A549 (cell line): ENCODE measurements around the gene CRELD1.
A peak's percentile ranks its signal among the peaks of the same experiment; 100 is the strongest.

Source experiments
- CTCF ChIP-seq: fragments of >200 bp; sonication (Bioruptor Twin); formaldehyde crosslinking; IDR thresholded peaks from 3 replicates; pipeline ENCODE4 v1.5.1; 2016
- ESRRA ChIP-seq: fragments of 150-350 bp; IDR thresholded peaks from 2 replicates; pipeline ENCODE4 v1.6.1; 2014; ENCODE audit warnings: mild to moderate bottlenecking, low read length, borderline replicate concordance
- KDM5A ChIP-seq: fragments of 200-600 bp; sonication (generic); IDR thresholded peaks from 2 replicates; pipeline ENCODE4 v1.6.1; 2016; ENCODE audit warnings: antibody characterized with exemption, mild to moderate bottlenecking
- MAX ChIP-seq: IDR thresholded peaks from 2 replicates; pipeline ENCODE4 v1.6.1; 2012
- POLR2A ChIP-seq: IDR thresholded peaks from 2 replicates; pipeline ENCODE4 v1.6.1; 2012; ENCODE audit warnings: mild to moderate bottlenecking, low read length
- TP53 ChIP-seq: fragments of 250-450 bp; sonication (Bioruptor Pico); IDR thresholded peaks from 2 replicates; pipeline ENCODE4 v1.5.0; 2021; ENCODE audit warnings: mild to moderate bottlenecking, moderate library complexity
- ZC3H11A ChIP-seq: fragments of 450-650 bp; IDR thresholded peaks from 2 replicates; pipeline ENCODE4 v1.6.1; 2014; ENCODE audit warnings: antibody characterized with exemption, mild to moderate bottlenecking
- ZNF302 ChIP-seq: fragments of 250-450 bp; sonication (Bioruptor Pico); IDR thresholded peaks from 2 replicates; pipeline ENCODE4 v1.9.0; 2021; ENCODE audit warnings: inconsistent platforms, mild to moderate bottlenecking, moderate library complexity
- TF ChIP-seq, protein P1 (sequence below): fragments of 150-350 bp; IDR thresholded peaks from 2 replicates; pipeline ENCODE4 v1.6.1; 2014; ENCODE audit warnings: low read depth, mild to moderate bottlenecking, low read length

GRCh38 chr3:9947025-9947995, 13.7 kb downstream of the CRELD1 start:
- TF ChIP-seq CTCF (peak; percentile 60), ESRRA (no peak), KDM5A (no peak), ZC3H11A (no peak), POLR2A (peak; percentile 89), MAX (peak; percentile 96), TP53 (CRISPR knock-in tag) (no peak), ZNF302 (CRISPR knock-in tag) (no peak)
- TF ChIP-seq, protein P1, sequence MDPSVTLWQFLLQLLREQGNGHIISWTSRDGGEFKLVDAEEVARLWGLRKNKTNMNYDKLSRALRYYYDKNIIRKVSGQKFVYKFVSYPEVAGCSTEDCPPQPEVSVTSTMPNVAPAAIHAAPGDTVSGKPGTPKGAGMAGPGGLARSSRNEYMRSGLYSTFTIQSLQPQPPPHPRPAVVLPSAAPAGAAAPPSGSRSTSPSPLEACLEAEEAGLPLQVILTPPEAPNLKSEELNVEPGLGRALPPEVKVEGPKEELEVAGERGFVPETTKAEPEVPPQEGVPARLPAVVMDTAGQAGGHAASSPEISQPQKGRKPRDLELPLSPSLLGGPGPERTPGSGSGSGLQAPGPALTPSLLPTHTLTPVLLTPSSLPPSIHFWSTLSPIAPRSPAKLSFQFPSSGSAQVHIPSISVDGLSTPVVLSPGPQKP = no peak
